Raji (cell line): ENCODE measurements around the gene FAM228A.

Source experiments
- POLR2A ChIP-seq: IDR thresholded peaks from 2 replicates; pipeline ENCODE4 v1.6.1; 2011; ENCODE audit warnings: low read depth, low read length, control low read depth; ENCODE audit not compliant: insufficient read depth

Gene FAM228A

DNA sequence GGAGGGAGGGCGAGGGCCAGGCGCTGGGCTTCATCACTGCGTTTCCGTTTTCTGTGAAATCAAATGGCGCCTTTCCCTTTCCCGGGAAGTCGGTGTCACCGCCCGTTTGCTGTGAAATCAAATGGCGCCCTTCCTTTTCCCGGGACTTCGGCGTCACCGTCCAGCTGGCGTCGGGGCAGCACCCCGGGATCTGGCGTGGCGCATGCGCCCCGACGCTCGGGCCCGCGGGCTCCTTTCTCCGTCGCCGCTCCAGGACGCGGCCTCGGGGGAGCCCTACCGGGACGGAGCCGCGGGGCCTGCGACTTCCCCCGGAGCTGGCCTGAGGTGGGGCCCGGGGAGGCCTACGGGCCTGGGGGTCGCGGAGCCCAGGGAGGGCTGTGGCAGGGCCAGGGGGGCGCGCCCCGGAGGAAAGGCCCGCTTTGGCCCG, at the start of gene FAM228A:
FAM228A (plus strand) TSS at position 203 of the 427 bp plus-strand sequence. CDS start 428 bp downstream, outside the sequence.
- no peak for TF ChIP-seq POLR2A

DNA sequence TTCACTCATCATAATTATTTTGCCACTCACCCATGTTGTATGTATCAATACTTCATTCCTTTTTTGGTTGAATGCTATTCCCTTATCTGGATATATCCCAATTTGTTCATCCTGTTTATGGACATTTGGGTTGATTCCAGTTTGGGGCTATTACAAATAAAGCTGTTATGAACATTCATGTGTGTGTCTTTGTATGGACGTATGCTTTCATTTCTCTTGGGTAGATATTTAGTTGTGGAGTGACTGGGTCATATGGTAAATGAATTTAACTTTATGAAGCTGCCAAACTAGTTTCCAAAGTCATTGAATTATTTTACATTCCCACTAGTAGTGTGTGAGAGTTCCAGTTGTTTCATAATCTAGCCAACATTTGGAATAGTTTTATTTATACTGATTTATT, 48.9 kb upstream of the FAM228A start:
- no peak for TF ChIP-seq POLR2A

DNA sequence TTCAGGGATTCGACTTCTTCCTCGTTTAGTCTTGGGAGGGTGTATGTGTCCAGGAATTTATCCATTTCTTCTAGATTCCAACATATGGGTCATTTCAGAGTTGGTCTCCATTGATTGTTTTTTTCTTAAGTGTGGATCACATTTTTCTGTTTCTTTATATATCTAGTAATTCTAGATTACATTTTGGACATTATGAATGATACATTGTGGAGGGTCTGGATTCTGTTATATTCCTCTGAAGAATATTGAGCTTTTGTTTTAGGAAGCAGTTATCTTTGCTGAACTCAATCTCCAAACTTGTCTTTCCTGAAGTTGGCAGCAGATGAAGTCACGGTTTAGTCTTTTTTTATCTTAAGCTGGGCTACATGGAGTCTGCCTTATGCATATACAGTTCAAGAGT, 42.3 kb upstream of the FAM228A start:
- TF ChIP-seq POLR2A, result no peak

DNA sequence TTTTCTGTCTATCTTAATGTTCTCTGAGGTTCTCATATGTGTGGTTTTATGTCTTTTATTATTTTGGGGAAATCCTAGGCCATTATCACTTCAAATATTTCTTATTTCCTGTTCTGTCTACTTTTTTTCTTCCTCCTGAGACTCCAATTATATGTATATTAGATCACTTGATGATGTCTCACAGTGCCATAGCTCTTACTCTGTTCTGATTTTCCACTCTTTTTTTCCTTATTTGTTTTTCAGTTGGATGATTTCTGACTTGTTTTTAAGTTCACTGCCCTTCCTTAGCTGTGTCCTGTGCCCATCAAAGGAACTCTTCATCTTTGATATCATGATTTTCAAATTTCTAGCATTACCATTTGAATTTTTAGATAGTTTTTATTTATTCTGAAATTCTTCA, 27.5 kb upstream of the FAM228A start:
- no peak for TF ChIP-seq POLR2A

DNA sequence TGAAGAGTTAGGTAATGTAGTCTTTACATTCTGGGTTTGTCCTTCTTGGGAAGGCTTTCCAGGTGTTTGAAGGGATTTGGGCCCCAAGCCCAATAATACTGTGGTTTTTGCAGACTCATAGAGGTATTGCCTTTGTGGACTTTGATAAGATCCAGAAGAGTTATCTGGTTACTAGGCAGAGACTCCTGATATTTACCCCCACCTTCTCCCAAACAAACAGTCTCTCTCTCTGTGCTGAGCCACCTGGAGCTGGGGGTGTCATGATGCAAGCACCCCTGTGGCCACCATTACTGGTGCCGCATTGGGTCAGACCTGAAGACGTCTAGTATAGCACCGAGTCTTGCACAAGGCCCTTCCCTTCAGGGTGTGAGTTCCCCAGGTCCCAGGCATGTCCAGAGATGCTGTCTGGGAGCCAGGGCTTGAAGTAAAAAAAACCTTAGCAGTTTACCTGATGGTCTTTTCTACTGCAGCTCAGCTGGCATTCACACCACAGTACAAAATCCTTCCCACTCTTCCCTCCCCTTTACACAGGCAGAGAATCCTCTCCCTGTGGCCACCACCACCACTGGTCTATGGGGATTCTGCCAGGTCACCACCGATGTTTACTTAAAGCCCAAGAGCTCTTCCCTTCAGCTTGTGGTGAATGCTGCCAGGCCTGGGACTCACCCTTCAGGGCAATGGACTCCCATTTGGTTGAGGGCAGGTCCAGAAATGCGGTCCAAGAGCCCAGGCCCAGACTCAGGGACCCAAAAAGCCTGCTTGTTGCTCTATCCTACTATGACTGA, 22.2 kb upstream of the FAM228A start:
- TF ChIP-seq POLR2A, result no peak

DNA sequence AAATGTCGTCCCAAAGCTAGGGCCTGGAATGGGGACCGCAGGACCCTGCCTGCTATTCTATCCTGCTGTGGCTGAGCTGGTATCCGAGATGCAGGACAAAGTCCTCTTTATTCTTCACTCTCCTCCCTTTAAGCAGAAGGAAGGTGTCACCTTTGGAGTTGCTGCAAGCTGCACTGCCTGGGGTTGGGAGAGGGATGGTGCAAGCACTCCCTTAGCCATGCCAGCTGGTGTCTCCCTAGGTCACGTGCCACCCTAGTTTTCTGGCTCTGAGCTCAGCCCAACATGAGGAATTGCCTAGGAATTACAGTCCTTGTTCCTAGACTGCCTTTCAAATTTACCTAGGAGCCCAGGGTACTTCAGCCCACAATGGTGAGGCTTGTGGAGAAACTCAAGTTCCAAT, 21.4 kb upstream of the FAM228A start:
- TF ChIP-seq POLR2A, result no peak

DNA sequence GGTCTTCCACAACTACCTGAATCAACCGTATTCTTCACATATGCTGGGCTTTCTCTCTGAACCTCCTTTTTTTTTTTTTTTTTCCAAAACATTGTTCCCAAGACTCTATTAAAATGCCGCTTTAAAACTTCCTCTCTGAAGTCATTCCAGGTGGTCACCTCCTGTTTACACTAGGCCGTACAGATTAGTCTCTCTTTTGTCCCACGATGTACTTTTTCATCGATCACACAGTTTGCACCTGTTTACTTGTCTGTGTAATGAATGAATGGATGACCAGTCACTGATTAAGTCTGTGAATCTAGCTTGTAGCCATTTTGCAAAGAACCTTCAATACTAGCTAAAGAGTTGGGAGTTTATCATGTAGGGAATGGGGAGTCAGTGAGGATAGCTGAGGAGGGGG, 16.7 kb upstream of the FAM228A start:
- TF ChIP-seq POLR2A, result no peak

DNA sequence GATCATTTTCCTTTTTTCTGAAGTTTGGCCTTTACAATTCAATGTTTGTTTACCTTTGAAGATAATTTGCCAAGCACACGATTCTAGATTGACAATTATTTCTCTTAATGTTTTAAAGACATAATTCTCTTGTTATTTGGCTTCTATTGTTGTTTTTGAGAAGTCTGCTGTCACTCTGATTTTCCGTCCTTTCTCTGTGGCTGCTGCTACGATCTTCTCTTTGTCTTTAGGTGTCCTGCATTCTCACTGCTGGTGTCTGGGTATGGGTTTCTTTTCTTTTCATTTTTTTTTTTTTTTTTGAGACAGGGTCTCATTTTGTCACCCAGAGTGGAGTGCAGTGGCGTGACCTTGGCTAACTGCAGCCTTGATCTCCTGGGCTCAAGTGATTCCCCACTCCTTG, 15.1 kb upstream of the FAM228A start:
- no peak for TF ChIP-seq POLR2A

DNA sequence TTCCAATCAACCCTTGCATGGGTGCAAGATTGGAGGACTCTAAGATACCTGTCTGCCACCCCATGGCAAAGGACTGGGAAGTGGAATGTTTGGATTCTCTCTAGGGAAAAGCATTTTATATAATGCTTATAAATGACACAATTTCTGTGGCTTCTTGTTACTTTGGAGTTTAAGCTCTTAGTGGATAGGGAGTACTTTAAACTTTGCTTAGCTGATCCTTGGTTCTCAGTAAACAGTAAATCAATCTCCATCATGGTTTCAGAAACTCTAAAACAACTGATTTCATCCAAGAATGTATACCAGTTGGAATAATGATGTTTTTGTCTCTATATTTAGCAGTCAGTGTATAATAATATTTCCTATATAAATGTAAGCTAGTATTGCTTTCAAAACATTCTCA, 14.1 kb upstream of the FAM228A start:
- no peak for TF ChIP-seq POLR2A

DNA sequence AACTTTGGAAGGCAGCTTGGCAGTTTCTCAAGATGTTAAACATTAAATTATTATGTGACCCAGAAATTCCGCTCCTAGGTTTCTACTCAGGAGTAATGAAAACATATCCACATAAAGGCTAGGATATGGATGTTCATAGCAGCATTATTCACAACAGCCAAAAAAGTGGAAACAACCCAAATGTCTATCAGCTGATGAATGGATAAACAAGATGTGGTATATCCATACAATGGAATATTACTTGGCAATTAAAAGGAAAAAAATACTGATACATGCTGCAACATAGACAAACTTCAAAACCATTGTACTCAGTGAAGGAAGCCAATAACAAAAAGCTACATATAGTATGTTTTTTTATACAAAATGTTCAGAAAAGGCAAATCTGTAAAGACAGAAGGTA, 12.4 kb upstream of the FAM228A start:
- no peak for TF ChIP-seq POLR2A

DNA sequence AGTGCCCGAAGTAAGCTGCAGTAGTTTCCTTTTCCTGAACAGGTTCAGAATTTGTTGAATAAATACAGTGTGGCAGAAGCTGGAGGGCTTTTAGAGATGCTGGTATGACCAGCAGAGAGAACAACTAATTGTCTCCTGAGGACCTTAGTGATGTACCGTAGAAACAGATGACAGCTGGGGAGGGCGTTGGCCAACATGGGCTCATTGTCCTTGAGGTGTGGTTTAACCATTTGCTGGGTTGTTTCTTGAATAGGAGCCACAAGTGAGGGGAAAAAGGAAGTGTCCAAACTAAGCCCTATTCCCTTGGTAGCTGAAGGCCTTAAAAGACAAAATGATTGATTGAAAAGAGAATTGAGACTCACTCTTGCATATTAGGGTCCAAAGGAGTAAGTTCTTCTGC, 11.7 kb upstream of the FAM228A start:
- TF ChIP-seq POLR2A, result no peak

DNA sequence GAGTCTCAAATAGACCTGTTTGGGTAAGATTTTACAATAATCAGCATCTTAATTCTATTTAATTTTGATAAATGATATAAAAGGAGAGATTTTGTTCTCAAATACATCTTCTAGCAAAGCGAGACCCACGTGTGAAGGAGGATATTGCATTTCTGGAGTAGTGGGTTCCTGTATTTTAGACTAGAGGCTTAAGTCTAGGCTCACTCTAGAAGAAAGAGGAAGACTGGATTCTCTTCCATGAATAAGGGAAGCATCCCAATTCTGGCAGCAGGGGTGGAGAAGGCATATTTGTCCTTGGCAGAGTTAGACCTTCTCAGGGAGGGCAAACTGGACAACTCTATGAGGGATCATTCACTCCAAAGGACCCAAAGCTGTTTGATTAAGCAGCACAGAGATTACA, 11.3 kb upstream of the FAM228A start:
- TF ChIP-seq POLR2A, result no peak

DNA sequence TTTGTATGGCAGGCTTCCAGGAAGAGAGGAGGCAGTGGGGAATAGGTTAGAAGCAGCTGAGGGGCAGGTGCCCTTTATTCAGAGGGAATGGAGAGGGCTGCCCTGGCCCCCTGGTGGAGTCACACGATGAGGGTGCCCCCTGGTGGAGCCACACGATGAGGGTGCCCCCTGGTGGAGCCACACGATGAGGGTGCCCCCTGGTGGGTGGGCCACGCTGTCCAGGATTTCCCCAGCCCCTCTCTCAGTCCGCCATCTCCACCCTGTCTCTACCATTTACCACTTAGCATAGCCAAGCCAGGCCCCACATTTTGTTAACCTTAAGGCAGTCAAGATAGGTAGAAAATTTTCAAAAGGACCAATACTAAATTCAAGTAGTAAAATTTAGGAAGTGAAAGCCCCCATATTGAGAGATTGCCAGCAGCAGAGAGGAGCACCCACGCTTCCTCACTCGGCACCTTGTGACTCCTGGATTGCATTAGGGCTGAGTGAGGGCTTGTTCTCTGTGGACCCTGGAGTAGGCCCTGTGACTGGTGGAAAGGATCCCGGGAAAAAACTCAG, 10.4 kb upstream of the FAM228A start:
- no peak for TF ChIP-seq POLR2A

DNA sequence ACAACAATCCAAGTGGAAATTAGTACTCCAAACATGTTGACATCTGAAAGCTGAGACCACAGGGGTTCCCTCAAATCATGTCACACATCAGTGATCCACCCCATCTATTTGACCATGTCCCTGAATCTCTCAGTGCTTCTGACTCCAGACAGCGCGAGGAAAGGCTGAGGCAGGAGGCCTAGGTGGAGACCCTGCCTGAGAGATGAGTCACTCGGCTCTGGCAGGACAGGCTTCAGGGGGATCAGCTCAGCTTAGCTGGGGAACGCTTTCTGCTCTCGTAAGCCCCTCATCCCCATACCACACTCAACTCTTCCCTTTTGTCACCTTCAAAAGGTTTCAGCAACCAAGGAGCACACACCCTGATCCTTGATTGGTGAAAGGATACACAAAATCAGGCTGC, 5.8 kb upstream of the FAM228A start:
- TF ChIP-seq POLR2A, result no peak

DNA sequence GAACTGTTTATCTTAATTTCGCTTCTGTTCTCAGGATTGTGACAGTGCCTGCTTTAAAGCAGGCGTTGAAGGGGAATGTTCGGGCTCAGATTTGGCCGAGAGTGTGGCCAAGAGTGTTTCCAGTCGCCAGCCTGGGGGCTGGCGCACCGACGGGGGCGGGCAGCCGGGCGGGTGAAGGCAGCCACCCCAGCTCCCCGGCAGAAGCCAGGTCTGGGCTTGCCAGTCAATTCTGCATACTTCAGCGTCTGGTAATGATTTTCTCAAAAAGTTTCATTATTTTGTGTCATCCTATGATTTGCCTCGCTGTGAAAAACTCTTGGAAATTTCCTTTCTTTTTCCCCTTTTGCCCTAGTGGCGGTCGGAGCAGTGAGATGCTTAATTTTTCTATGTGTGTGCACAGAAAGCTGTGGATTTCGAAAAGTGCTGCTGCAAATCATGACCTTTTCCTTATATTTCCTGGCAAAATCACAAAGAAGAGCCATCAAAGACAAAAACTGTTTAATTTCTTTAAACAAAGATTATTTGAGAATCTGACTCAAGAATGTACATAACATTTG, 856 bp downstream of the FAM228A start:
- TF ChIP-seq POLR2A, result no peak

DNA sequence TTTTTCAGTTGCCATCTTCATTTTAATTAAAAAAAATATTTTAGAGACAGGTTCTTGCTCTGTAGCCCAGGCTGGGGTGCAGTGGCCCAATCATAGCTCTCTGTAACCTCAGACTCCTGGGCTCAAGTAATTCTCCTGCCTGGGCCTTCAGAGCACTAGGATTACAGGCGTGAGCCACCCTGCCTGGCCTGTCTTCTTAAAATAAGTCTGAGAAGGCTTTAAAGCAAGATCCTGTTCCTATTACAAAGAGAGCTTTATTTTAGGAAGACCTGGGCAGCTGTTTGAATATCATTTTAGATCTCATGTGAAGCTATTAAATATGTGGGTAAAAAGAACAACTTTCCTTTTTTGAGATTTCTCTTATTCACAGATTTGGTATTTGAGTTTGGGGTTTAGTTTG, 1.5 kb downstream of the FAM228A start:
- no peak for TF ChIP-seq POLR2A
